Neural cell (in vitro differentiated cells): ENCODE results near the gene COMP.

Source experiments
- EP300 ChIP-seq: fragments of 450-650 bp; conservative IDR thresholded peaks from 2 replicates; pipeline ENCODE4 v1.6.1; 2014; ENCODE audit warnings: antibody characterized with exemption, mild to moderate bottlenecking, moderate library complexity; ENCODE audit not compliant: poor library complexity, severe bottlenecking
- EZH2 ChIP-seq: fragments of 200-600, 300-800 bp; shearing (Covaris generic), sonication (generic); IDR thresholded peaks from 2 replicates; pipeline ENCODE4 v1.6.1; 2014; ENCODE audit warnings: antibody characterized with exemption, low read length, borderline replicate concordance, mild to moderate bottlenecking; ENCODE audit not compliant: insufficient read depth, poor library complexity, severe bottlenecking
- MXI1 ChIP-seq: fragments of 450-650 bp; conservative IDR thresholded peaks from 2 replicates; pipeline ENCODE4 v1.6.1; 2014; ENCODE audit warnings: antibody characterized with exemption, mild to moderate bottlenecking; ENCODE audit not compliant: poor library complexity, severe bottlenecking
- POLR2AphosphoS5 ChIP-seq: IDR thresholded peaks from 2 replicates; pipeline ENCODE4 v1.6.1; 2012
- TAF1 ChIP-seq: IDR thresholded peaks from 2 replicates; pipeline ENCODE4 v1.6.1; 2012; ENCODE audit warnings: low read depth
- TF ChIP-seq, protein P1 (sequence below): IDR thresholded peaks from 2 replicates; pipeline ENCODE4 v1.6.1; 2012; ENCODE audit warnings: borderline replicate concordance
- TF ChIP-seq, protein P2 (sequence below): fragments of 450-650 bp; IDR thresholded peaks from 2 replicates; pipeline ENCODE4 v1.5.1; 2014; ENCODE audit warnings: antibody characterized with exemption, mild to moderate bottlenecking, moderate library complexity; ENCODE audit not compliant: poor library complexity, severe bottlenecking

DNA sequence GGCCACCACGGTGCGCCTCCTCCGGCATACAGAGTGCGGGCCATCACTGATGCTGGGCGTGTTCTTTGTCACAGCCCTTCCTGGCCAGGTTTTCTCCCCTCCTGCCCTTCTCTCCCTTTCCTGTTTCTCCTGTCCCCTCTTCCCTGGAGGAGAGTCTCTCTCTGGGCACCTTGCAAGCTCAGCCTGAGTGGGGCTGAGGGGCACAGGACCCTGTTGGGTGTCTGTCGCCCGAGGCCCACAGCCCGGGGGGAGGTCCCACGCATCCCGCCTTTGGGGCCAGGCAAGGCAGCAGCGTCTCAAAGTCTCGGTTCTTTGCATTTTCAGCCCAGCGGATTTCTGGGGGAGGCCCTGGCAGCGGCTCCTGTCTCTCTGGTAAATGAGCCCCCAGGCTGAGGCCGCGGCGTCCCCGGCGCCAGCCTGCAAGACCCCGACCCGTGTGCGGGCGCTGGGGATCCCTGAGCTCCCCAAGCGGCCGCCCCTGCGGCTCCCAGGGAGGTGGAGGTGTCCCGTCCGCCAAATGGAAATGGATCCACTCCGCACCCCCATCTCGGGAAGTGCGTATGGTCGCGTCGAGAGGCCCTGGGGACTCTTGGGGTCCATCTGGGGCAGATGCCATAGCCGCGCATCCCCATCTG, 47.2 kb downstream of the COMP start:
- TF ChIP-seq, protein P1, sequence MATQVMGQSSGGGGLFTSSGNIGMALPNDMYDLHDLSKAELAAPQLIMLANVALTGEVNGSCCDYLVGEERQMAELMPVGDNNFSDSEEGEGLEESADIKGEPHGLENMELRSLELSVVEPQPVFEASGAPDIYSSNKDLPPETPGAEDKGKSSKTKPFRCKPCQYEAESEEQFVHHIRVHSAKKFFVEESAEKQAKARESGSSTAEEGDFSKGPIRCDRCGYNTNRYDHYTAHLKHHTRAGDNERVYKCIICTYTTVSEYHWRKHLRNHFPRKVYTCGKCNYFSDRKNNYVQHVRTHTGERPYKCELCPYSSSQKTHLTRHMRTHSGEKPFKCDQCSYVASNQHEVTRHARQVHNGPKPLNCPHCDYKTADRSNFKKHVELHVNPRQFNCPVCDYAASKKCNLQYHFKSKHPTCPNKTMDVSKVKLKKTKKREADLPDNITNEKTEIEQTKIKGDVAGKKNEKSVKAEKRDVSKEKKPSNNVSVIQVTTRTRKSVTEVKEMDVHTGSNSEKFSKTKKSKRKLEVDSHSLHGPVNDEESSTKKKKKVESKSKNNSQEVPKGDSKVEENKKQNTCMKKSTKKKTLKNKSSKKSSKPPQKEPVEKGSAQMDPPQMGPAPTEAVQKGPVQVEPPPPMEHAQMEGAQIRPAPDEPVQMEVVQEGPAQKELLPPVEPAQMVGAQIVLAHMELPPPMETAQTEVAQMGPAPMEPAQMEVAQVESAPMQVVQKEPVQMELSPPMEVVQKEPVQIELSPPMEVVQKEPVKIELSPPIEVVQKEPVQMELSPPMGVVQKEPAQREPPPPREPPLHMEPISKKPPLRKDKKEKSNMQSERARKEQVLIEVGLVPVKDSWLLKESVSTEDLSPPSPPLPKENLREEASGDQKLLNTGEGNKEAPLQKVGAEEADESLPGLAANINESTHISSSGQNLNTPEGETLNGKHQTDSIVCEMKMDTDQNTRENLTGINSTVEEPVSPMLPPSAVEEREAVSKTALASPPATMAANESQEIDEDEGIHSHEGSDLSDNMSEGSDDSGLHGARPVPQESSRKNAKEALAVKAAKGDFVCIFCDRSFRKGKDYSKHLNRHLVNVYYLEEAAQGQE: no peak
- TF ChIP-seq, protein P2, sequence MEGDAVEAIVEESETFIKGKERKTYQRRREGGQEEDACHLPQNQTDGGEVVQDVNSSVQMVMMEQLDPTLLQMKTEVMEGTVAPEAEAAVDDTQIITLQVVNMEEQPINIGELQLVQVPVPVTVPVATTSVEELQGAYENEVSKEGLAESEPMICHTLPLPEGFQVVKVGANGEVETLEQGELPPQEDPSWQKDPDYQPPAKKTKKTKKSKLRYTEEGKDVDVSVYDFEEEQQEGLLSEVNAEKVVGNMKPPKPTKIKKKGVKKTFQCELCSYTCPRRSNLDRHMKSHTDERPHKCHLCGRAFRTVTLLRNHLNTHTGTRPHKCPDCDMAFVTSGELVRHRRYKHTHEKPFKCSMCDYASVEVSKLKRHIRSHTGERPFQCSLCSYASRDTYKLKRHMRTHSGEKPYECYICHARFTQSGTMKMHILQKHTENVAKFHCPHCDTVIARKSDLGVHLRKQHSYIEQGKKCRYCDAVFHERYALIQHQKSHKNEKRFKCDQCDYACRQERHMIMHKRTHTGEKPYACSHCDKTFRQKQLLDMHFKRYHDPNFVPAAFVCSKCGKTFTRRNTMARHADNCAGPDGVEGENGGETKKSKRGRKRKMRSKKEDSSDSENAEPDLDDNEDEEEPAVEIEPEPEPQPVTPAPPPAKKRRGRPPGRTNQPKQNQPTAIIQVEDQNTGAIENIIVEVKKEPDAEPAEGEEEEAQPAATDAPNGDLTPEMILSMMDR: no peak
- TF ChIP-seq POLR2AphosphoS5 (no peak), EZH2 (no peak), MXI1 (no peak), TAF1 (no peak), EP300 (no peak)
